ENCODE data around the gene RTP5. TPM values are rescaled to one million over a fixed set of nuclear protein-coding genes. Genes with fewer than 3 reads are reported as not detected.

RTP5 gene
- total RNA-seq, 1 donor, result 1.1 TPM

GRCh38 chr2:241885946-241886643 lies 16.6 kb downstream of the RTP5 start:
- no peak for DNase-seq (ENCODE audit: low read depth in 2 of 3, low spot score in 2 of 3)

GRCh38 chr2:241886840-241887447 lies 17.4 kb downstream of the RTP5 start:
- no peak for DNase-seq (ENCODE audit: low read depth in 2 of 3, low spot score in 2 of 3)

- DNase-seq (ENCODE audit: low read depth in 2 of 3, low spot score in 2 of 3), result no peak
These were observed 18.4 kb downstream of the RTP5 start for GRCh38 chr2:241887806-241888522.

- DNase-seq (ENCODE audit: low read depth in 2 of 3, low spot score in 2 of 3), result peak in 1 of 3 donors; percentile 25
These were observed 19.1 kb downstream of the RTP5 start for GRCh38 chr2:241888641-241889040.

GRCh38 chr2:241890524-241891235 lies 21.2 kb downstream of the RTP5 start:
- DNase-seq (ENCODE audit: low read depth in 2 of 3, low spot score in 2 of 3), result no peak

GRCh38 chr2:241891315-241891987 lies 21.9 kb downstream of the RTP5 start:
- no peak for DNase-seq (ENCODE audit: low read depth in 2 of 3, low spot score in 2 of 3)

GRCh38 chr2:241891988-241892298 lies 22.4 kb downstream of the RTP5 start:
- DNase-seq (ENCODE audit: low read depth in 2 of 3, low spot score in 2 of 3), result no peak

- DNase-seq (ENCODE audit: low read depth in 2 of 3, low spot score in 2 of 3), result no peak
These were observed 23.0 kb downstream of the RTP5 start for GRCh38 chr2:241892299-241893137.

- DNase-seq (ENCODE audit: low read depth in 2 of 3, low spot score in 2 of 3), result no peak
These were observed 23.7 kb downstream of the RTP5 start for GRCh38 chr2:241893265-241893664.

GRCh38 chr2:241894056-241894641 lies 24.6 kb downstream of the RTP5 start:
- no peak for DNase-seq (ENCODE audit: low read depth in 2 of 3, low spot score in 2 of 3)

GRCh38 chr2:241894681-241895426 lies 25.3 kb downstream of the RTP5 start:
- no peak for DNase-seq (ENCODE audit: low read depth in 2 of 3, low spot score in 2 of 3)

GRCh38 chr2:241895427-241895711 lies 25.8 kb downstream of the RTP5 start:
- DNase-seq (ENCODE audit: low read depth in 2 of 3, low spot score in 2 of 3), result no peak

GRCh38 chr2:241895712-241896641 lies 26.4 kb downstream of the RTP5 start:
- DNase-seq (ENCODE audit: low read depth in 2 of 3, low spot score in 2 of 3), result no peak

- no peak for DNase-seq (ENCODE audit: low read depth in 2 of 3, low spot score in 2 of 3)
These were observed 27.2 kb downstream of the RTP5 start for GRCh38 chr2:241896746-241897201.

- DNase-seq (ENCODE audit: low read depth in 2 of 3, low spot score in 2 of 3), result no peak
These were observed 27.8 kb downstream of the RTP5 start for GRCh38 chr2:241897231-241897916.

- DNase-seq (ENCODE audit: low read depth in 2 of 3, low spot score in 2 of 3), result no peak
These were observed 29.1 kb downstream of the RTP5 start for GRCh38 chr2:241898463-241899270.
